BE2C (cell line): Measurements from ENCODE around the gene ARGLU1.

Experiments
- DNase-seq: peaks from one replicate; pipeline ENCODE4 v3.0.0-alpha.2; 2020
- H3K27me3 ChIP-seq: fragments of 250-450 bp; sonication (Bioruptor Pico); 2 replicates; pipeline ENCODE4 v1.5.1; 2020; ENCODE audit warnings: mild to moderate bottlenecking
- H3K36me3 ChIP-seq: fragments of 250-450 bp; sonication (Bioruptor Pico); 2 replicates; pipeline ENCODE4 v1.5.1; 2020; ENCODE audit warnings: mild to moderate bottlenecking
- H3K4me1 ChIP-seq: fragments of 250-450 bp; sonication (Bioruptor Pico); 2 replicates; pipeline ENCODE4 v1.5.1; 2020
- H3K4me3 ChIP-seq: 2 replicates; pipeline ENCODE4 v1.5.1; 2011; ENCODE audit warnings: low read depth, low read length
- H3K9me3 ChIP-seq: fragments of 250-450 bp; sonication (Bioruptor Pico); 2 replicates; pipeline ENCODE4 v1.5.1; 2020
- TF ChIP-seq, protein P1 (sequence below): IDR thresholded peaks from 2 replicates; pipeline ENCODE4 v1.5.1; 2012; ENCODE audit warnings: mild to moderate bottlenecking, low read depth, low read length

The ARGLU1 gene

GRCh38 chr13:106496072-106496997, 71.6 kb downstream of the ARGLU1 start:
- no peaks in the 10 kb centered on the region for H3K9me3 ChIP-seq
- DNase-seq: no peak
- H3K4me3 ChIP-seq: no peak overlapping the region
- peaks cover 40% of the 10 kb centered on the region for H3K4me1 ChIP-seq
- no peaks in the 10 kb centered on the region for H3K27me3 ChIP-seq
- TF ChIP-seq, protein P1, sequence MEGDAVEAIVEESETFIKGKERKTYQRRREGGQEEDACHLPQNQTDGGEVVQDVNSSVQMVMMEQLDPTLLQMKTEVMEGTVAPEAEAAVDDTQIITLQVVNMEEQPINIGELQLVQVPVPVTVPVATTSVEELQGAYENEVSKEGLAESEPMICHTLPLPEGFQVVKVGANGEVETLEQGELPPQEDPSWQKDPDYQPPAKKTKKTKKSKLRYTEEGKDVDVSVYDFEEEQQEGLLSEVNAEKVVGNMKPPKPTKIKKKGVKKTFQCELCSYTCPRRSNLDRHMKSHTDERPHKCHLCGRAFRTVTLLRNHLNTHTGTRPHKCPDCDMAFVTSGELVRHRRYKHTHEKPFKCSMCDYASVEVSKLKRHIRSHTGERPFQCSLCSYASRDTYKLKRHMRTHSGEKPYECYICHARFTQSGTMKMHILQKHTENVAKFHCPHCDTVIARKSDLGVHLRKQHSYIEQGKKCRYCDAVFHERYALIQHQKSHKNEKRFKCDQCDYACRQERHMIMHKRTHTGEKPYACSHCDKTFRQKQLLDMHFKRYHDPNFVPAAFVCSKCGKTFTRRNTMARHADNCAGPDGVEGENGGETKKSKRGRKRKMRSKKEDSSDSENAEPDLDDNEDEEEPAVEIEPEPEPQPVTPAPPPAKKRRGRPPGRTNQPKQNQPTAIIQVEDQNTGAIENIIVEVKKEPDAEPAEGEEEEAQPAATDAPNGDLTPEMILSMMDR: no peak
- H3K36me3 ChIP-seq: peaks cover 48% of the 10 kb centered on the region

- Histone ChIP-seq H3K27me3 (no peaks in the 10 kb centered on the region), H3K4me3 (no peak overlapping the region), H3K4me1 (peaks cover 42% of the 10 kb centered on the region), H3K36me3 (peaks cover 53% of the 10 kb centered on the region), H3K9me3 (no peaks in the 10 kb centered on the region)
- no peak for DNase-seq
- TF ChIP-seq, protein P1: no peak
These were observed 73.0 kb downstream of the ARGLU1 start for GRCh38 chr13:106494936-106495335.

DNA sequence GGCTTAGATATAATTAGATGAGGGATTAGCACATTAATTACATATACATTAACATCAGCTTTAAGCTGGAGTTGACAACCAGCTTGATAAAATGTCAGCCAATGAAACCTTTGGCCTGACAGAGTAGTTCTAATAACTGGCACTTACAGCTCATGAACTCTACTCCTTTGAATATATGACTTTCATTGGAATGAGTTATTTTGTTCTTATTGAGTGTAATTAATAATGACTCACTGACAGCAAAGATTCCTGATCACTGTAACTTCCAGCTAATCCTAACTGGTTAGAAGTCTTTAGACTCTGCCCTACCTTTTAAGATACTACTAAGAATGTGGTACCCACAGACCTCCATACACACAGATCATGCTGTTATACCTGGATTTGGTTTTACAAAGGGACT, 73.4 kb downstream of the ARGLU1 start:
- no peaks in the 10 kb centered on the region for H3K9me3 ChIP-seq
- DNase-seq: no peak
- no peak overlapping the region for H3K4me3 ChIP-seq
- H3K36me3 ChIP-seq: peaks cover 53% of the 10 kb centered on the region
- TF ChIP-seq, protein P1: no peak
- no peaks in the 10 kb centered on the region for H3K27me3 ChIP-seq
- H3K4me1 ChIP-seq: peaks cover 39% of the 10 kb centered on the region

DNA sequence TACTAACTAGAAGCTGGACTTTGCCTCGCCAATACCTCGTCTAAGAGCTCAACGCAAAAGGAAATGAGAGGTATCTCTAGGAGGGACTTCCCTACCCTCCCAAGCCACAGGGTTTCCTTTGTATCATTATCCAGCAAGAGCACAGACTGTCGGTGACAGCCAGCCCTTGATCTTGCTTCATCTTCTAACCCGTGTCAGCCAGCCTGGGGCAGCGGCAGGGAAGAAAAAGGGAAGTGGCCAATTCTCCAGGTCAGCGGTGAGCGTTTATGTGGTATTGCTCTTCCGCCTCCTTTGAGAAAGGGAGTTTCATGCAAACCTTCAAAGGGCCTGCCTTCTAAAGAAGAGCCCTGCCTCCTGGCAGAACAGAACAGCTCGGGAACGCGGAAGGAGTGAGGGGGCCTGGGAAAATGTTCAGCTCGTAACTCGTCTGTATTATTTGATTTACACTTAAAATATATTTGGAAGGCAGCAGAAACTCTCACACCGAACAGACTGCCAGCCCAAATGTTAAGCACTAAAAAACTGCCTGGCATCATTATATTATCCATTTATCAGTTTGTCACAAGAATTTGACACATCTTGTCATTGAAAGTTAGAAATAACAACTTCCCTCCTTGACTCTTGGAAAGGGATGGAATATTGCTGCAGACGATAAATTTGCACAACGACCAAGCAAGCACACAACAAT, 74.3 kb downstream of the ARGLU1 start:
- Histone ChIP-seq H3K9me3 (no peaks in the 10 kb centered on the region), H3K4me3 (no peak overlapping the region), H3K4me1 (peaks cover 31% of the 10 kb centered on the region), H3K36me3 (peaks cover 53% of the 10 kb centered on the region), H3K27me3 (no peaks in the 10 kb centered on the region)
- TF ChIP-seq, protein P1: no peak
- DNase-seq: no peak

GRCh38 chr13:106492588-106493475, 75.1 kb downstream of the ARGLU1 start:
- H3K27me3 ChIP-seq: no peaks in the 10 kb centered on the region
- TF ChIP-seq, protein P1: no peak
- peaks cover 22% of the 10 kb centered on the region for H3K4me1 ChIP-seq
- no peak overlapping the region for H3K4me3 ChIP-seq
- H3K36me3 ChIP-seq: peaks cover 53% of the 10 kb centered on the region
- DNase-seq: no peak
- no peaks in the 10 kb centered on the region for H3K9me3 ChIP-seq
